ENCODE results near the gene NBL1.

The NBL1 gene

DNA sequence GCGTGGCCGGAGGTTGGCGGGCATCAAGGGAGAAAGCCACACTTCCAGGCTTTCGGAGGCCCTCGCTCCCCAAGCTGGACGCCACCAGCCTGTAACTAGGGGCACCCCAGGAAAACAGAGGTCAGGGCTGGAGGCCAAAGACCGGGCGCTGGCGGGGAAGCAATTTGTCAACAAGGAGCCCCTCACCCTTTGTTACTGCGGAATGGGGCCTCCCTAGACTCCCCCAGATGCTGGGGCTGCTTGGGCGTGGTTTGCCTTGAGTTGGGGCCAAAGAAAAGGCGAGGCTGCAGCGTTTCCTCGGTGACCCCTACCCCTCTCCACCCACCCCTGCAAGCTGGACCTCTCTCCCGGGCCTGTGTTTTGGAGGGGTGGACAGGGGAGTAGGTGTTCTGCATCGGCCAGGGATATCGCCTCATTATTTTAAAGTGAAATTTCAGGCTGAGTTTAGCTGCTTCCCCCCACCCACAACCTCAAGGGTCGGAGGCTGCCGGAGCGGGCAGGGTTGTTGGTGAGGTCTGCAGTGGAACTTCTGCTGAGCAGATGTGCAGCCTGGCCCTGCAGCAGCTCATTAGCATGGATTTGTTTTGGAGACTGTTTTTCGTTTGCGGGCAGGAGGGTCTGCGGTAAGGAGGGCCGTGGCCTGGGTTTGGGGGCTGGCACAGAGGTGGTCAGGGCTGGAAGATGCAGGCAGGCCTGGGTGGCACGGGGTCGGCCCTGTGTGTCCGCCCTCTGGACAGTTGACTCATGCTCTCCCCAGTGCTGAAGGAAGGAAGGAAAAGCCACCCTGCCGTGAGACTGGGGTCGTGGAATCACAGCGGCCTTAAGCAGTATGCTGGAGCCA is 1.5 kb downstream of the NBL1 start:
- Histone ChIP-seq H3K4me1 (no peaks in the 10 kb centered on the region), H3K27me3 (ENCODE audit: control insufficient read depth, insufficient read depth, low read length) (no peaks in the 10 kb centered on the region), H3K9me3 (ENCODE audit: control insufficient read depth, low read length) (no peaks in the 10 kb centered on the region), H3K4me3 (ENCODE audit: low read depth, low read length) (peak overlapping the region; percentile 77), H3K79me2 (no peaks in the 10 kb centered on the region), H3K4me2 (ENCODE audit: low read length) (peak overlapping the region; percentile 80), H2AFZ (no peak overlapping the region), H3K36me3 (ENCODE audit: control insufficient read depth, insufficient read depth, low read length) (no peaks in the 10 kb centered on the region), H3K27ac (no peak overlapping the region), H3K9ac (no peak overlapping the region)
- TF ChIP-seq, protein P1, sequence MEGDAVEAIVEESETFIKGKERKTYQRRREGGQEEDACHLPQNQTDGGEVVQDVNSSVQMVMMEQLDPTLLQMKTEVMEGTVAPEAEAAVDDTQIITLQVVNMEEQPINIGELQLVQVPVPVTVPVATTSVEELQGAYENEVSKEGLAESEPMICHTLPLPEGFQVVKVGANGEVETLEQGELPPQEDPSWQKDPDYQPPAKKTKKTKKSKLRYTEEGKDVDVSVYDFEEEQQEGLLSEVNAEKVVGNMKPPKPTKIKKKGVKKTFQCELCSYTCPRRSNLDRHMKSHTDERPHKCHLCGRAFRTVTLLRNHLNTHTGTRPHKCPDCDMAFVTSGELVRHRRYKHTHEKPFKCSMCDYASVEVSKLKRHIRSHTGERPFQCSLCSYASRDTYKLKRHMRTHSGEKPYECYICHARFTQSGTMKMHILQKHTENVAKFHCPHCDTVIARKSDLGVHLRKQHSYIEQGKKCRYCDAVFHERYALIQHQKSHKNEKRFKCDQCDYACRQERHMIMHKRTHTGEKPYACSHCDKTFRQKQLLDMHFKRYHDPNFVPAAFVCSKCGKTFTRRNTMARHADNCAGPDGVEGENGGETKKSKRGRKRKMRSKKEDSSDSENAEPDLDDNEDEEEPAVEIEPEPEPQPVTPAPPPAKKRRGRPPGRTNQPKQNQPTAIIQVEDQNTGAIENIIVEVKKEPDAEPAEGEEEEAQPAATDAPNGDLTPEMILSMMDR (IDR thresholded peaks at IDR 0.05) = no peak

DNA sequence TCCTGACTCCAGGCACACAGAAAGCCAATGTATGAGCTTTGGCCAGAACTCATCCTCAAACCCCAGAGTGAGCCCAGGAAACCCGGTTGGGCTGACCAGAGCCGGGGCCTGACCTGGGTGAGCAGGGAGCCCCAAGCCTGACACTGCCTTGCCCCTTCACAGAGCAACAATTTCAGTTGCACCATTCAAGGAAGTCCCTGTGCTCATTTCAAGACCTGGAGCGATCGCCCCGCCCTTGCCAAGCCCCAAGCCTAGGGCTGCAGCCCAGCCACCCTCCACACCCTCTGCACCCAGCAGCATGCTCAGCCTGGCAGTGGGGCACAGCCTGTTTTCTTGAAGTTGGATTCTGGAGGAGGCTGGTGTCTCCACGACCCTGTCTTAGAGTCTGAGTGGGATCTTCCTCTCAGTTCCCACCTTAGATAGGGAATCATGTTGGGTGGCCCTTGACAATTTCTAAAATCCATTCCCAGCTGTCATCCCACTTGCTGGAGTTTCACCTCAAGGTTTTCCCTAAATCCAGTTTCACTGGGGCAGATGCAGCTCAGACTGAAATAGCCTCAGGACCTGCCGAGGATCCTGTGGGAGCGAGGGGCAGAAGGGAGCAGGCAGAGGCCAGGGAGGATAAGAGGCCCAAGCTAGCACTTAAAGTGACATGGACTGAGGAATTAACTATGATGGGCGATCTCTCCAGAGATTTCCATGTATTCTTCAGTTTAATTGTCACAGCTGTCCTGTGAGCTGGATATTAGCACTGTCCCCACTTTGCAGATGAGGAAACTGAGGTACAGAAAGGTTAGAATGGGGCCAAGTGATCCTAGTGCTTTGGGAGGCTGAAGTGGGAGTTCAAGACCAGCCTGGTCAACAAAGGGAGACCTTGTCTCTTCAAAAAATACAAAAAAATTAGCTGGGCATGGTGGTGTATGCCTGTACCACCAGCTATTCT is 2.5 kb downstream of the NBL1 start:
- no peak overlapping the region for H3K4me2 ChIP-seq (ENCODE audit: low read length)
- H3K36me3 ChIP-seq (ENCODE audit: control insufficient read depth, insufficient read depth, low read length) = no peaks in the 10 kb centered on the region
- H3K9ac ChIP-seq = no peak overlapping the region
- no peaks in the 10 kb centered on the region for H3K79me2 ChIP-seq
- H2AFZ ChIP-seq = no peak overlapping the region
- no peaks in the 10 kb centered on the region for H3K9me3 ChIP-seq (ENCODE audit: control insufficient read depth, low read length)
- H3K27me3 ChIP-seq (ENCODE audit: control insufficient read depth, insufficient read depth, low read length) = no peaks in the 10 kb centered on the region
- no peak overlapping the region for H3K27ac ChIP-seq
- TF ChIP-seq, protein P1 (IDR thresholded peaks at IDR 0.05) = no peak
- no peak overlapping the region for H3K4me3 ChIP-seq (ENCODE audit: low read depth, low read length)
- H3K4me1 ChIP-seq = no peaks in the 10 kb centered on the region

DNA sequence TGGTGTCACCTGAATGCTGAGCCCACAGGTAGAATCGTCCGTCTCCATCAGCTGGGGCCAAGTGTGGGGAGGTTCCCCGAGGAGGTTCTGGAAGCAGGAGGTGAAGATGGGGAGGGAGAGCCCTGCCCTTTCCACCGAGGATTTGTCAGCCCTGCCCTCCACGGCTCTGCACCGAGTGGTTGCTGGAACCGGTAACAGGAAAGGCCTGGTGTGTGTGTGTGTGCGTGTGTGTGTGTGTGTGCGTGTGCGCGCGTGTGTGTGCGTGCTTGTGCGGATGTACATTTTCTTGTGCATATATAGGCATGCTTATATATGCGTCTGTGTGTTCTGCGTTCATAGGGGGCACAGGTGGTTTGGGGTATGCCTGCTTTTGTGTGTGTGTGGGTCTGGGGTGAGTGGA is 3.5 kb downstream of the NBL1 start:
- TF ChIP-seq, protein P1 (IDR thresholded peaks at IDR 0.05) = no peak
- Histone ChIP-seq H3K9me3 (ENCODE audit: control insufficient read depth, low read length) (no peaks in the 10 kb centered on the region), H3K79me2 (no peaks in the 10 kb centered on the region), H2AFZ (no peak overlapping the region), H3K27me3 (ENCODE audit: control insufficient read depth, insufficient read depth, low read length) (no peaks in the 10 kb centered on the region), H3K4me1 (no peaks in the 10 kb centered on the region), H3K36me3 (ENCODE audit: control insufficient read depth, insufficient read depth, low read length) (no peaks in the 10 kb centered on the region), H3K9ac (no peak overlapping the region), H3K4me2 (ENCODE audit: low read length) (no peak overlapping the region), H3K4me3 (ENCODE audit: low read depth, low read length) (no peak overlapping the region), H3K27ac (no peak overlapping the region)

DNA sequence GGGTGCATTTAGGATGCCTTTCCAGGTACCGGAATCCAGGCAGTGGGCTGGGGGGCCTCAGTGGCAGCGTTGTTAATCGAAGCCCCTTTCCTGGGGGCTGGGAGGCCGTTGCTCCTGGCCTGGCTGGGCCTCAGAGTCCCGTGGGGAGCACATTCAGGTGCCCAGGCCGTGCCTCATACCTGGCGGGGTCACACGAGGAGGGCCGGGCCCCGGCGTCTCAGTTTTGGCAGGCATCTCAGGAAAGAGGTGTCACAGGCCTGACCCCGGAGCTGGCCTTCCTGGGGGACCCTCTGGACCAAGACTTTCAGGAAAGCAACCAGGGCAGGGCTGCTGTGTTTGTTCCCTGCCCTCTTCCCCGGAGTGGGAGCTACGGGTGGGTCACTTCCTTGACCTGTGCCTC is 4.1 kb downstream of the NBL1 start:
- H3K9ac ChIP-seq = no peak overlapping the region
- no peak overlapping the region for H3K27ac ChIP-seq
- H3K36me3 ChIP-seq (ENCODE audit: control insufficient read depth, insufficient read depth, low read length) = no peaks in the 10 kb centered on the region
- no peak overlapping the region for H3K4me2 ChIP-seq (ENCODE audit: low read length)
- no peaks in the 10 kb centered on the region for H3K27me3 ChIP-seq (ENCODE audit: control insufficient read depth, insufficient read depth, low read length)
- H3K4me1 ChIP-seq = no peaks in the 10 kb centered on the region
- TF ChIP-seq, protein P1 (IDR thresholded peaks at IDR 0.05) = no peak
- H3K9me3 ChIP-seq (ENCODE audit: control insufficient read depth, low read length) = no peaks in the 10 kb centered on the region
- no peaks in the 10 kb centered on the region for H3K79me2 ChIP-seq
- no peak overlapping the region for H2AFZ ChIP-seq
- no peak overlapping the region for H3K4me3 ChIP-seq (ENCODE audit: low read depth, low read length)

Data from parathyroid adenoma (tissue), 2 donors.